Ovary (tissue), 9 donors: ENCODE measurements around the gene ECHDC3. TPM values are rescaled to one million over a fixed set of nuclear protein-coding genes. Genes with fewer than 3 reads are reported as not detected.

Experiments
- DNase-seq, 5 donors: peaks; one replicate each; pipeline ENCODE4 v3.0.0-alpha.2; 2019 to 2020
- H3K27ac ChIP-seq, 2 donors: fragments of 200-600 bp; one replicate each; pipeline versions ENCODE4 v1.5.1 to v1.8.0; 2019 to 2022
- H3K27me3 ChIP-seq: fragments of 200-600 bp; one replicate; pipeline ENCODE4 v1.8.0; 2022
- H3K36me3 ChIP-seq: fragments of 200-600 bp; sonication (generic); one replicate; pipeline ENCODE4 v1.5.1; 2019
- H3K4me1 ChIP-seq: one replicate; pipeline ENCODE4 v1.8.1; 2013; ENCODE audit warnings: mild to moderate bottlenecking, moderate library complexity; ENCODE audit not compliant: insufficient read depth
- H3K4me3 ChIP-seq: fragments of 200-600 bp; sonication (generic); one replicate; pipeline ENCODE4 v1.5.1; 2017
- H3K9me3 ChIP-seq, 2 donors: fragments of 200-600 bp in 1 of 2; sonication (generic) in 1 of 2; one replicate each; pipeline versions ENCODE4 v1.5.1 to v1.8.1; 2013 to 2019; ENCODE audit warnings: mild to moderate bottlenecking in 1 of 2, moderate library complexity in 1 of 2
- CTCF ChIP-seq, 3 donors: fragments of 450-650 bp in 2 of 3; fragments of 200-600 bp in 1 of 3; IDR thresholded peaks; one replicate each; pipeline versions ENCODE4 v1.5.1 to v1.8.0; 2016 to 2022; ENCODE audit warnings: antibody characterized with exemption in 3 of 3, mild to moderate bottlenecking in 1 of 3
- EP300 ChIP-seq: sonication (generic); formaldehyde crosslinking; IDR thresholded peaks from one replicate; pipeline ENCODE4 v1.6.1; 2017; ENCODE audit warnings: antibody characterized with exemption
- POLR2A ChIP-seq: fragments of 450-650 bp; IDR thresholded peaks from one replicate; pipeline ENCODE4 v1.6.1; 2017; ENCODE audit warnings: antibody characterized with exemption, mild to moderate bottlenecking, moderate library complexity
- WGBS, 3 donors: extraction: QIAGEN DNeasy Blood & Tissue Kit in 1 of 3; methylation state at CpG; one replicate each; pipeline versions ENCODE4 v1.1.5 to v1.1.7; 2013 to 2017; 5-methylcytosine and 5-hydroxymethylcytosine counted together
- intact Hi-C, 4 donors: fragments of 100-400 bp; cut with DNase I; formaldehyde crosslinking; loops; one replicate each; pipeline versions ENCODE4 v1.11.0 to v1.15.1; 2022 to 2023
- polyA plus RNA-seq, 2 donors: library from polyadenylated mRNA; stranded (reverse); fragments of 200-250 nt in 1 of 2; fragments of 350-450 nt in 1 of 2; fragmentation: Illumina TruSeq in 1 of 2; extraction: RNeasy Lipid Tissue Mini Kit (QIAGEN cat#74804) in 1 of 2; gene quantifications; one replicate each; pipeline ENCODE4 v1.2.3, GENCODE V29; 2013 to 2014
- total RNA-seq, 7 donors: library from RNA; depleted of rRNA in 2 of 7; stranded (reverse); fragments of >200 nt in 2 of 7; fragmentation: NEBNext Ultra II Directional in 3 of 7; extraction: Animal tissue kit (Norgen Biotek cat#: 25700) in 3 of 7; gene quantifications; one replicate each; pipeline versions ENCODE4 v1.1.0 to v1.2.4, GENCODE V29; 2016 to 2023
- donor health status: DM: no; HTN: no; CAD: no; lungs with moderate emphysema.
- donor health status: DM: no; HTN: no; CAD: no.
- donor health status: Bipolar disorder and iron deficiency.
- donor health status: DM: yes; HTN: yes; CAD: no.
- donor health status: DM: no; HTN: no; CAD: no.
- donor health status: DM: yes; HTN: yes; CAD: no.

Gene ECHDC3
- total and polyA plus RNA-seq, 9 donors = 13.1 to 33.2 (median 17.8) TPM

DNA sequence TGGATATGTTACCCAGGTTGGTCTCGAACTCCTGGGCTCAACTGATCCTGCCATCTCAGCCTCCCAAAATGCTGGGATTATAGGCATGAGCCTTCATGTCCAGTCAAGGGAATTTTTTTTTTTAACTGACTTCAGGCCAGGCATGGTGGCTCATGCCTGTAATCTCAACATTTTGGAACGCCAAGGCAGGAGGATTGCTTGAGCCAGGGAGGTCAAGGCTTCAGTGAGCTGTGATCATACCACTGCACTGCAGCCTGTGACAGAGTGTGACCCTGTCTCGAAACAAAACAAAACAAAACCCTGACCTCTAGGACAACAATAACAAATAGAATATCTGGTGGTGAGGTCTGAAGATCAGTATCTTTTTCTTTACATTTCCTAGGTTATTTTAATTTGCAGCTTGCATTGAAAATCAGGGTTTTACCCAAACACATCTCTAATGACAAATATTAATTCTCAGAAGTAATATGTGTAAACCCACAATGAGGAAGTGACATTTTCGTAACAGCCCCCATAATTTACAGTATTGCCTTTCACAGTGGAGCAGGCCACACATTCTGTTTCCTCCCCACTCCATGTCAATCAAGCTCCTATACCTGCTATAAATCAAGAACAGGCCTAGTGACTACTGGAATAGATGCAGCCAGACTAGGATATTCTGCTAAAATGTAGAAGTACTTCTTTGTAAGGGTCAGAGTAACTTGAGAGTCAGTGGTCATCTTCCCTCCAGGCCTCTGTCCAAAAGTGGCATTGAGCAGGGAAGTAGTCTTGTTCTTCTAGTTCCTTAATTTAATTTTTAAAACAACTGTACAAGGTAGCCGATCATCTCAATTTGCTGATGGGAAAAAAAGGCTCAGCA lies 43.3 kb upstream of the ECHDC3 start:
- Histone ChIP-seq H3K4me1 (peaks cover 10% of the 10 kb centered on the region), H3K4me3 (no peak overlapping the region), H3K27me3 (no peaks in the 10 kb centered on the region), H3K27ac (no peak overlapping the region), H3K36me3 (no peaks in the 10 kb centered on the region), H3K9me3 (no peaks in the 10 kb centered on the region)
- 45 to 62% (median 59%) methylated on average over 5 of the region's 5 CpGs for WGBS, 3 donors
- TF ChIP-seq POLR2A = no peak
- DNase-seq = peak in 1 of 5 donors; percentile 35
- intact Hi-C loops = no loop called here

DNA sequence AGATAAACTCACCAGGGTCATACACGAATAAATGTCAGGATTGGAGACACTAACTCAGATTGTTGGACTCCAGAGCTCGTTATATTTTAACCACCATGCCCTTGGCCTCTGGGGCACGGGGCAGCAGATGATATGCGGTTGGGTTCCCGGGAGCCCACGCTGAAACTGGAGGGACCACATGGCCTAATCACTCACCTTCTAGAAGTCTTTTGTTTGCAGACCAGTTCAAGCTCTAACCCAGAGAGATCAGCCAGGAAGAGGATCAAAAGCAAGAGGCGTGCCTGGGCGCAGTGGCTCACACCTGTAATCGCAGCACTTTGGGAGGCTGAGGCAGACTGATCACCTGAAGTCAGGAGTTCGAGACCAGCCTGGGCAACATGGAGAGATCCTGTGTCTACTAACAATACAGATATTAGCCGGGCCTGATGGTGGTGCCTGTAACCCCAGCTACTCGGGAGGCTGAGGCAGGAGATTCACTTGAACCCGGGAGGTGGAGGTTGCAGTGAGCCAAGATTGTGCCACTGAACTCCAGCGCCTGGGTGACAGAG lies 42.6 kb upstream of the ECHDC3 start:
- Histone ChIP-seq H3K27me3 (no peaks in the 10 kb centered on the region), H3K4me3 (no peak overlapping the region), H3K36me3 (no peaks in the 10 kb centered on the region), H3K4me1 (peaks cover 10% of the 10 kb centered on the region), H3K27ac (no peak overlapping the region), H3K9me3 (no peaks in the 10 kb centered on the region)
- 68 to 75% (median 75%) methylated on average over 14 of the region's 14 CpGs for WGBS, 3 donors
- TF ChIP-seq CTCF (IDR thresholded peaks at IDR 0.05) = no peak
- no peak for TF ChIP-seq EP300
- TF ChIP-seq POLR2A = no peak
- intact Hi-C loops = no loop called here
- no peak for DNase-seq

- H3K36me3 ChIP-seq = no peaks in the 10 kb centered on the region
- 94 to 96% (median 95%) methylated on average over 6 of the region's 6 CpGs for WGBS, 3 donors
- DNase-seq = no peak
- H3K9me3 ChIP-seq = no peaks in the 10 kb centered on the region
- H3K4me1 ChIP-seq = peaks cover 10% of the 10 kb centered on the region
- TF ChIP-seq EP300 (no peak), POLR2A (no peak), CTCF (IDR thresholded peaks at IDR 0.05) (no peak)
- H3K4me3 ChIP-seq = no peak overlapping the region
- intact Hi-C loops = no loop called here
- H3K27me3 ChIP-seq = no peaks in the 10 kb centered on the region
- no peak overlapping the region for H3K27ac ChIP-seq
Observed at GRCh38 chr10:11700539-11700938, 41.6 kb upstream of the ECHDC3 start.

DNA sequence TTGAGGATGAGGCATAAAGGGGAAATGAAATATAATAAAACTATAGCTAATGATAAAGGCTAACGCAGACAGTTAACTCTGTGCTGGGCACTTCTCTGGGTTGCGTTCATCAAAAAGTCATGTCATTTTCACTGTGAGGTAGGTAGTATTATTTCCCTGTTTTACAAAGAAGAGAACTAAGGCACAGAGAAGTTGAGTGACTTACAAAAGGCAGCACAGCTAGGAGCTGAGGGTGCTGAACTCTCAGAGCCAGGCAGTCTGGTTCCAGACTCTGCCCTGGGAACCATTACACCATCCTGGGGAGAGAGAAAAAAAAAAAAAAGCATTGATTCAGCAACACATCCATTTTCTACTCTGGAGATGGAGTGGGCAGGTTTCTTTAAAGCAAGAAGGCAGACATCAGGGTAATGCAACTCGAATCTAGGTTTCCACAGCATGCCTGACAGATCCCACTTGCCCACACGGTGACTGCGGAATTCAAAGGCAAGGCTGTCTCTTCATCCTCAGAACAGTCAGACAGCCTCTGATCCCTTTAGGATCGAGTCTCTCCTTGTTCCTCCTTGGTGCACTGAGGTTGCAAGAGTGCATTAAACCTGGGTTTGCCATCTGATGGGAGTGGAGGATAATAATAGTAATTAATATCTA lies 40.6 kb upstream of the ECHDC3 start:
- no peaks in the 10 kb centered on the region for H3K36me3 ChIP-seq
- intact Hi-C loops = no loop called here
- no peak for DNase-seq
- WGBS, 3 donors = 72 to 93% (median 80%) methylated on average over 6 of the region's 6 CpGs
- peaks cover 10% of the 10 kb centered on the region for H3K4me1 ChIP-seq
- H3K27me3 ChIP-seq = no peaks in the 10 kb centered on the region
- H3K4me3 ChIP-seq = no peak overlapping the region
- H3K27ac ChIP-seq = no peak overlapping the region
- no peak for TF ChIP-seq EP300
- TF ChIP-seq CTCF (IDR thresholded peaks at IDR 0.05) = no peak
- no peak for TF ChIP-seq POLR2A
- no peaks in the 10 kb centered on the region for H3K9me3 ChIP-seq

DNA sequence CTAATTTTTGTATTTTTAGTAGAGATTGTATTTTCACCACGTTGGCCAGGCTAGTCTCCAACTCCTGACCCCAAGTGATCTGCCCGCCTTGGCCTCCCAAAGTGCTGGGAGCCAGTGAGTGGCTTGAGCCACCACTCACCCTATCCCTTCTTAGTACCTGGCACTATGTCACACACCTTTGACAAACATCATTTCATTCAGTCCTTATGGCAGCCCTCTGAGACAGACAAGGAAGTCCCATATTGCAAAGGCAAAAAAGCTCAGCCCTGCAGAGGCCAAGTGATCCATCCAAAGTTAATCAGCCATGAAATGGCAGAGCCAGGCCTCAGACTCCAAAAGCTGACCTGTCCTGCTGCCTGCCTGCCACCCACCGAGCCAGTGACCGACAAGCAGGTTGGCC lies 39.9 kb upstream of the ECHDC3 start:
- no peaks in the 10 kb centered on the region for H3K27me3 ChIP-seq
- intact Hi-C loops = no loop called here
- H3K27ac ChIP-seq = no peak overlapping the region
- TF ChIP-seq CTCF (IDR thresholded peaks at IDR 0.05) (no peak), POLR2A (no peak), EP300 (no peak)
- H3K36me3 ChIP-seq = no peaks in the 10 kb centered on the region
- no peak overlapping the region for H3K4me3 ChIP-seq
- H3K4me1 ChIP-seq = peaks cover 10% of the 10 kb centered on the region
- DNase-seq = no peak
- WGBS, 3 donors = 87 to 93% (median 90%) methylated on average over 4 of the region's 4 CpGs
- H3K9me3 ChIP-seq = no peaks in the 10 kb centered on the region
